NB4 (cell line): ENCODE results near the gene WDR87.

Experiments
- DNase-seq: peaks from one replicate; pipeline ENCODE4 v3.0.0; 2010; ENCODE audit warnings: low read depth
- H3K4me3 ChIP-seq: one replicate; pipeline ENCODE4 v1.5.1; 2011; ENCODE audit warnings: mild to moderate bottlenecking, low read depth, low read length, moderate library complexity
- MYC ChIP-seq: IDR thresholded peaks from 2 replicates; pipeline ENCODE4 v1.6.1; 2011; ENCODE audit warnings: low read depth, low read length
- POLR2A ChIP-seq: IDR thresholded peaks from 2 replicates; pipeline ENCODE4 v1.6.1; 2011; ENCODE audit warnings: mild to moderate bottlenecking; ENCODE audit not compliant: insufficient read length; ENCODE audit errors: extremely low read depth
- TF ChIP-seq, protein P1 (sequence below): IDR thresholded peaks from 2 replicates; pipeline ENCODE4 v1.6.1; 2011; ENCODE audit warnings: low read depth, low read length
- TF ChIP-seq, protein P2 (sequence below): IDR thresholded peaks from one replicate; pipeline ENCODE4 v1.5.1; 2012; ENCODE audit warnings: low read depth, low read length

WDR87 gene

DNA sequence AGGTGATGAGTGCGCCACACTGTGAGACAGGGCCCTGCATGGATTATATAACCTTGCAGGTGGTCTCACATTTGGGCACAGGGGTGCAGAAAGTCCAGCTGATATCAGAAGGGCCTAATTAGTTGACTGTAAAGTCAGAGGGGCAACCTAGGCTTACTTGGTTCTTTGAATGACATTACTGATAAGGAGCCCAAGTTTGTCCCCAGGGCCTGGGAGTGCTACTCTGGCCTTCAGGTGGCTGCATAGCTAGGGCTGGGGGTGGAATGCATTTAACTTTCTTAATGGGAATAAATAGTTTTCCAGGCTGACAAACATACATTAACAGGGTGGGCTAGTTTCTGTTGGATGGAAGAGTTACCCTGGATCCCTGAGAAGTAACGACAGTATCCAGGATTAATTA is 3.3 kb downstream of the WDR87 start:
- TF ChIP-seq POLR2A, result no peak
- TF ChIP-seq MYC, result no peak
- TF ChIP-seq, protein P1, sequence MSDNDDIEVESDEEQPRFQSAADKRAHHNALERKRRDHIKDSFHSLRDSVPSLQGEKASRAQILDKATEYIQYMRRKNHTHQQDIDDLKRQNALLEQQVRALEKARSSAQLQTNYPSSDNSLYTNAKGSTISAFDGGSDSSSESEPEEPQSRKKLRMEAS, result no peak
- TF ChIP-seq, protein P2, sequence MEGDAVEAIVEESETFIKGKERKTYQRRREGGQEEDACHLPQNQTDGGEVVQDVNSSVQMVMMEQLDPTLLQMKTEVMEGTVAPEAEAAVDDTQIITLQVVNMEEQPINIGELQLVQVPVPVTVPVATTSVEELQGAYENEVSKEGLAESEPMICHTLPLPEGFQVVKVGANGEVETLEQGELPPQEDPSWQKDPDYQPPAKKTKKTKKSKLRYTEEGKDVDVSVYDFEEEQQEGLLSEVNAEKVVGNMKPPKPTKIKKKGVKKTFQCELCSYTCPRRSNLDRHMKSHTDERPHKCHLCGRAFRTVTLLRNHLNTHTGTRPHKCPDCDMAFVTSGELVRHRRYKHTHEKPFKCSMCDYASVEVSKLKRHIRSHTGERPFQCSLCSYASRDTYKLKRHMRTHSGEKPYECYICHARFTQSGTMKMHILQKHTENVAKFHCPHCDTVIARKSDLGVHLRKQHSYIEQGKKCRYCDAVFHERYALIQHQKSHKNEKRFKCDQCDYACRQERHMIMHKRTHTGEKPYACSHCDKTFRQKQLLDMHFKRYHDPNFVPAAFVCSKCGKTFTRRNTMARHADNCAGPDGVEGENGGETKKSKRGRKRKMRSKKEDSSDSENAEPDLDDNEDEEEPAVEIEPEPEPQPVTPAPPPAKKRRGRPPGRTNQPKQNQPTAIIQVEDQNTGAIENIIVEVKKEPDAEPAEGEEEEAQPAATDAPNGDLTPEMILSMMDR, result no peak
- H3K4me3 ChIP-seq, result no peak overlapping the region
- no peak for DNase-seq

DNA sequence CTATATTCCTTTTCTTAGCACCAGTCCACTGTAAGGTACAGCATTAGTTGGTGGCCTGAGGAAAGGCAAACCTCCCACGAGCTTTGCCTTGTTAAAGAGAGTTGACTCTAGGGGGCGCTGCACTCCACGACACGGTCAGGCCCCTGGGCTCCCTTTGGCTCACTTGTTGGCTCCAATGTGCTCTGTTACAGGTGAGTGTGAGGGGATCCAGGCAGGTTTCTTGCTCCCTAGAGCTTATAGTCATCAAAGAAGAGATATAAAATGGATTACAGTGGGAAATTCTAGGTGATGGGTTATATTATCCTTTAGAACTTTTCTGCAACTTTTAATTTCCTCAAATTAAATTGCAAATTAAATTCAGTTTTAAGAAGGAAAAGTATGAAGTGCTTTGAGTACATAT is 3.7 kb downstream of the WDR87 start:
- peak; percentile 76 for DNase-seq
- TF ChIP-seq, protein P2, result peak; percentile 53
- no peak for TF ChIP-seq POLR2A
- no peak overlapping the region for H3K4me3 ChIP-seq

DNA sequence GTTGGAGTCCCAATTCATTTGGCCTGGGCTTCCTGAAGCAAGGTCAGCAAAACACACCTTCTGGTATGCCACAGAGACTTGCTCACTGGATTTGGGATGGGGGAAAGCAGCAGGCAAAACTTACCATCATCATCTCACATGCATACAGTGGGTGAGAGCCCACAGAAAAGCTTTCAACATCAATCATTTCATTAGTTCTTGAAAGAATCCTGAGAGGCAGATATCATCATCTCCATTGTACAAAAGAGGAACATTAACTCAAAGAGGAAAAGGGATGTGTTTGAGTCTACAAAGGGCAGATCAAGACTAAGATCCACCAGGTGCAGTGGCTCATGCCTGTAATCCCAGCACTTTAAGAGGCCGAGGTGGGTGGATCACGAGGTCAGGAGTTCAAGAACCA is 6.4 kb downstream of the WDR87 start:
- no peak for DNase-seq
- H3K4me3 ChIP-seq, result no peak overlapping the region
- no peak for TF ChIP-seq POLR2A
- no peak for TF ChIP-seq MYC
- TF ChIP-seq, protein P1, result no peak
- TF ChIP-seq, protein P2, result no peak

DNA sequence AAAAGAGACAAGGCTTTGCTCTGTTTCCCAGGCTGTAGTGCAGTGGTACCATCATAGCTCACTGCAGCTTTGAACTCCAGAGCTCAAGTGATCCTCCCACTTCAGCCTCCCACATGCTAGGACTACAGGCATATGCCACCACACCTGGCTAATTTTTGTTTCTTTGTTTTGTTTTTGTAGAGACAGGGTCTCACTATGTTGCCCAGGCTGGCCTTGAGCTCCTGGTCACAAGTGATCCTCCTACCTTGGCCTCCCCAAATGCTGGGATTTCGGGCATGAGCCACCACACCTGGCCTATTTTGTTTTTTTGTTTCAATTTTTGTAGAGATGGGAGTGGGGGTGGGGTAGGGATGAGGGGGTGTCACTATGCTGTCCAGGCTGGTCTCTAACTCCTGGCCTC is 6.9 kb downstream of the WDR87 start:
- TF ChIP-seq POLR2A (no peak), MYC (no peak)
- TF ChIP-seq, protein P1, result no peak
- TF ChIP-seq, protein P2, result no peak
- DNase-seq, result no peak
- H3K4me3 ChIP-seq, result no peak overlapping the region

DNA sequence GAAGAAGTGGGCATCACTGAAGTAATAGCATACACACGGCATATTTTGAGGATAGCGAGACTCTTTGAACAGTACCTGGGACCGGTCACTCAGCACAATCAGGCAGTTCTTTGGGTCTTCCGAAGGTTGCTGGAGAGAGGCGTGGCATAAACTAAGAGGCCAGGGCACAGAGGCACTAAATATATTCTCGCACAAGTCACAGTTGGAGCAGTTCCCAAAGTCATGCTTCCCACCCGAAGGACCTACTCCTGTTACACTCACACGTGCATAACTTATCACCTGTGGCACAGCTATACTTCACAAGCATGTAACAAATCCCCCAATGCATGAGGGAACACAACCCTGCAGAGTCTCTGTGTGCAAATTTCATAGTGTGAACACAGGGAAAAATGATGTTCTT is 10.2 kb downstream of the WDR87 start:
- TF ChIP-seq, protein P2, result no peak
- TF ChIP-seq, protein P1, result no peak
- no peak for TF ChIP-seq MYC
- TF ChIP-seq POLR2A, result no peak
- H3K4me3 ChIP-seq, result no peak overlapping the region
- DNase-seq, result no peak

DNA sequence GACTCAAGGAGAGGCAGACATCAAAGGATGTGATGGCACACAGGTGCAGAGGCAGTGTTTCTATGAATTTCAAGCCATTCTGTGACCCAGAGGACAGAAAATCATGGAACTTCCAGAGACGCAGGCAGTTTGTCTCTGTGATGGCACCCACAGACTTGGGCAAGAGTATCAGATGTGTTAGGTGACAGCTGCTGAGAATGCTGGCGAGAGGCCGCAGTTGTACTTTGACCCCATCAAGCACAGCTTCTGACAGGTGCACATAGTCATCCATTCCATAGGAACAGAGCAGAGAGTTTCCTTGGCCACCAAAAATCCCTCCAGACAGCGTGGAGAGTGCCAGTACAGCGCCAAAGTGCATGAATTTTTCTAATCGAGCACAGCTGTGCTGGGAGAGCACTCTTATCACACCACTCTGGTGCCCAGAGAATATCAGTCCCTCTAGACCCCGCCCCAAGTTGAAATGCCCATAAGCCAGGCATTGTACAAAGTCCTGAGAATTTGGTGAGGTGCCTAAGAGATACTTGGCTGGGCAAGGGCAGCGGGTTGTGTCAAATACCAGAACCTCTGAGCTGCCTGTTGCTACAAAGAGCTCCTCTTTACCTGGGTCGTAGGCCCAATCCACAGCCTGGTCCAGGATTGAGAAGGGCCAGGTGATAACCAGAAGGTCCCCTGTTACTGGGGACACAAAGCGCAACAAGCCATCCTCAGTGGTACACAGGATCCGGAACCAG is 12.4 kb downstream of the WDR87 start:
- TF ChIP-seq, protein P1, result no peak
- TF ChIP-seq POLR2A (no peak), MYC (no peak)
- TF ChIP-seq, protein P2, result no peak
- H3K4me3 ChIP-seq, result no peak overlapping the region
- no peak for DNase-seq
